OCI-LY1 (cell line): ENCODE measurements around the gene FREY1.

ENCODE experiments used
- H2AFZ ChIP-seq: fragments of 200-600 bp; sonication (generic), shearing (Covaris generic); 2 replicates; pipeline ENCODE4 v1.6.0; 2014; ENCODE audit warnings: antibody characterized with exemption, mild to moderate bottlenecking, low read length
- H3F3A ChIP-seq: fragments of 200-600 bp; sonication (generic), shearing (Covaris generic); 2 replicates; pipeline ENCODE4 v1.6.0; 2014; ENCODE audit warnings: mild to moderate bottlenecking, antibody characterized with exemption, low read length, moderate library complexity; ENCODE audit not compliant: insufficient read depth
- H3K27ac ChIP-seq: fragments of 200-600 bp; sonication (generic); 2 replicates; pipeline ENCODE4 v1.5.1; 2014; ENCODE audit warnings: low read length, mixed run types, mild to moderate bottlenecking, low read depth; ENCODE audit not compliant: poor library complexity, severe bottlenecking
- H3K27me3 ChIP-seq: fragments of 200-600 bp; sonication (generic); 2 replicates; pipeline ENCODE4 v1.6.0; 2014; ENCODE audit warnings: antibody characterized with exemption, mild to moderate bottlenecking, low read length, moderate library complexity; ENCODE audit not compliant: insufficient read depth
- H3K36me3 ChIP-seq: fragments of 200-600 bp; sonication (generic); 2 replicates; pipeline ENCODE4 v1.6.1; 2014; ENCODE audit warnings: mild to moderate bottlenecking, antibody characterized with exemption, low read length, moderate library complexity, mixed read lengths; ENCODE audit not compliant: insufficient read depth
- H3K4me1 ChIP-seq: fragments of 200-600 bp; sonication (generic); 2 replicates; pipeline ENCODE4 v1.5.1; 2014; ENCODE audit warnings: mild to moderate bottlenecking, low read length, moderate library complexity; ENCODE audit not compliant: insufficient read depth, severe bottlenecking
- H3K4me2 ChIP-seq: fragments of 200-600 bp; sonication (generic), shearing (Covaris generic); 2 replicates; pipeline ENCODE4 v1.6.1; 2014; ENCODE audit warnings: low read length
- H3K4me3 ChIP-seq: fragments of 200-600 bp; sonication (generic); 2 replicates; pipeline ENCODE4 v1.5.1; 2014; ENCODE audit warnings: low read length, low read depth, mild to moderate bottlenecking, mixed read lengths; ENCODE audit not compliant: poor library complexity, severe bottlenecking
- H3K79me2 ChIP-seq: fragments of 200-600 bp; shearing (Covaris generic); 2 replicates; pipeline ENCODE4 v1.6.1; 2016; ENCODE audit warnings: mixed run types, low read length, mixed read lengths; ENCODE audit not compliant: insufficient read depth
- H3K9ac ChIP-seq: fragments of 200-600 bp; sonication (generic), shearing (Covaris generic); 2 replicates; pipeline ENCODE4 v1.6.1; 2014; ENCODE audit warnings: mild to moderate bottlenecking, low read length, mixed read lengths
- H3K9me2 ChIP-seq: fragments of 200-600 bp; sonication (generic), shearing (Covaris generic); 2 replicates; pipeline ENCODE4 v1.6.1; 2014; ENCODE audit warnings: low read depth, mild to moderate bottlenecking, low read length, mixed read lengths
- H3K9me3 ChIP-seq: fragments of 200-600 bp; shearing (Covaris generic); 2 replicates; pipeline ENCODE4 v1.6.1; 2014; ENCODE audit warnings: low read length, mixed read lengths
- H4K20me1 ChIP-seq: fragments of 200-600 bp; sonication (generic), shearing (Covaris generic); 2 replicates; pipeline ENCODE4 v1.6.0; 2016; ENCODE audit warnings: mild to moderate bottlenecking, low read length; ENCODE audit not compliant: insufficient read depth
- EZH2 ChIP-seq: fragments of 200-600 bp; sonication (generic), shearing (Covaris generic); IDR thresholded peaks from 2 replicates; pipeline ENCODE4 v1.8.0; 2017; ENCODE audit warnings: borderline replicate concordance, mixed run types, mild to moderate bottlenecking, antibody characterized with exemption, low read length, moderate library complexity, mixed read lengths
- TF ChIP-seq, protein P1 (sequence below): fragments of 200-600 bp; sonication (generic), shearing (Covaris generic); IDR thresholded peaks from 2 replicates; pipeline ENCODE4 v1.5.1; 2017; ENCODE audit warnings: mild to moderate bottlenecking, antibody characterized with exemption, low read length, moderate library complexity, mixed read lengths

Gene FREY1

DNA sequence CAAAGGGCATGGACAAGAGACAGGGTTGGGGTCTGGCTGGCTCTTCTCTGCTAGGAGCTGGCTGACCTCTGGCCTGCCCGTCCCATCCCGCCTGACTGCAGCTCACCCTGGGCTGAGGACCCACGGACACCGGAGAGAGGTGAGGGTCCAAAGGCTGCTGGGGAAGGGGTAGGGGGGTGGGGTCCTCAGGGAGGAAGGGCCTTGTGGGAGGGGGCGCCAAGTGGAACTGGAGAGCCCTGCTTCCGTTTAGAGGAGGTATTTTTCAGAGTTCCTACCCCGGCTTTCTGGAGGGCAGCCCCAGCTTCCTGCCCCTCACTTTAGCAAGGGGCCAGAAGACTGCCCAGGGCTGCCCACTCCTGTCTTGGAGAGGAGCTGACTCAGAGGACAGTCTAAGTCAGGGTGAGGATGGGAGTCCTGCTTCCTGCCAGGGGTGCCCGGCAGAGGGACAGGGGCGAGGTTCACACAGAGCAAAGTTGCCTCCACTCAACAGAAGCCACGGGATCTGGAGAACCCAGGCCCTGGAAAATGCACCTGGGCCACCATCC lies 22.5 kb upstream of the FREY1 start:
- H3K4me2 ChIP-seq = peak overlapping the region; percentile 58

DNA sequence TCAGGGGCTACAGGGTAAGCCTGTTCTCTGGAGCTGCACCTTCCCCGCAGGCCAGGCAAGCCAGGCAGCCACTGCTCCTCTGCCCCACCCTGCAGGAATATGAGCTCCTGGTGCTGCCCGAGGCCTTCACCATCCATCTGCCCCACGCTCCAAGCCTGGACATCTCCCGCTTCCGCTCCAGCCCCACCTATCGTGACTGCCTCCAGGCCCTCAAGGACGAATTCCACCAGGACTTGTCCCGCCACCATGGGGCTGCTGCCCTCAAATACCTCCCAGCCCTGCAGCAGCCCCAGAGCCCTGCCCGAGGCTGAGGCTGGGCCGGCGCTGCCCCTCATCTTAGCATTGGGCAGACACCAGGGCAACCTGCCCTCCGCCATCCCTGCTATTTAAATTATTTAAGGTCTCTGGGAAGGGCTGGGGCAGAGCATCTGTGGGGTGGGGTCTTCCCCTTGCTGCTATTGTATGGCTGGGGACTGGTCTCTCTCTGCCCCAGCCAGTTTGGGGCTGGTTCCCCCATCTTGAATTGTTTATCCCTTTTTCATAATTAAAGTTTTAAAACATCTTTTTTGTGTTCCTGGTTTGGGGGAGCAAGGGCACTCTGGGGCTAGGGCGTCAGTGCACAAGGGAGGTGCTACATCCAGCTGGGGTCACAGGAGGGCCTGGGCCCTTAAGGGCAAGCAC lies 21.6 kb upstream of the FREY1 start:
- Histone ChIP-seq H4K20me1 (no peaks in the 10 kb centered on the region), H3K36me3 (peaks cover 9% of the 10 kb centered on the region), H3K4me3 (no peak overlapping the region), H3K9me3 (no peaks in the 10 kb centered on the region), H3K79me2 (no peaks in the 10 kb centered on the region), H3K9me2 (no peaks in the 10 kb centered on the region), H3K9ac (no peak overlapping the region), H3K4me1 (peaks cover 47% of the 10 kb centered on the region), H3F3A (no peaks in the 10 kb centered on the region), H2AFZ (no peak overlapping the region), H3K27me3 (no peaks in the 10 kb centered on the region; the same call in 1 of the 2 replicates), H3K27ac (no peak overlapping the region), H3K4me2 (no peak overlapping the region)
- TF ChIP-seq, protein P1, sequence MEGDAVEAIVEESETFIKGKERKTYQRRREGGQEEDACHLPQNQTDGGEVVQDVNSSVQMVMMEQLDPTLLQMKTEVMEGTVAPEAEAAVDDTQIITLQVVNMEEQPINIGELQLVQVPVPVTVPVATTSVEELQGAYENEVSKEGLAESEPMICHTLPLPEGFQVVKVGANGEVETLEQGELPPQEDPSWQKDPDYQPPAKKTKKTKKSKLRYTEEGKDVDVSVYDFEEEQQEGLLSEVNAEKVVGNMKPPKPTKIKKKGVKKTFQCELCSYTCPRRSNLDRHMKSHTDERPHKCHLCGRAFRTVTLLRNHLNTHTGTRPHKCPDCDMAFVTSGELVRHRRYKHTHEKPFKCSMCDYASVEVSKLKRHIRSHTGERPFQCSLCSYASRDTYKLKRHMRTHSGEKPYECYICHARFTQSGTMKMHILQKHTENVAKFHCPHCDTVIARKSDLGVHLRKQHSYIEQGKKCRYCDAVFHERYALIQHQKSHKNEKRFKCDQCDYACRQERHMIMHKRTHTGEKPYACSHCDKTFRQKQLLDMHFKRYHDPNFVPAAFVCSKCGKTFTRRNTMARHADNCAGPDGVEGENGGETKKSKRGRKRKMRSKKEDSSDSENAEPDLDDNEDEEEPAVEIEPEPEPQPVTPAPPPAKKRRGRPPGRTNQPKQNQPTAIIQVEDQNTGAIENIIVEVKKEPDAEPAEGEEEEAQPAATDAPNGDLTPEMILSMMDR = no peak
- TF ChIP-seq EZH2 = no peak

More for the DNA sequence above, 22.5 kb upstream of the FREY1 start:
- H3K27me3 ChIP-seq = no peaks in the 10 kb centered on the region; the same call in 1 of the 2 replicates
- H3K27ac ChIP-seq = peak overlapping the region; percentile 86
- H3K9me3 ChIP-seq = no peaks in the 10 kb centered on the region
- no peaks in the 10 kb centered on the region for H3K79me2 ChIP-seq
- H3K36me3 ChIP-seq = peaks cover 18% of the 10 kb centered on the region
- no peak overlapping the region for H2AFZ ChIP-seq
- H3K4me3 ChIP-seq = peak overlapping the region; percentile 39
- H3K4me1 ChIP-seq = peaks cover 56% of the 10 kb centered on the region
- H3K9ac ChIP-seq = peak overlapping the region; percentile 39; the same call in 1 of the 2 replicates
- no peaks in the 10 kb centered on the region for H4K20me1 ChIP-seq
- no peaks in the 10 kb centered on the region for H3K9me2 ChIP-seq
- TF ChIP-seq, protein P1 = no peak
- no peak for TF ChIP-seq EZH2
- no peaks in the 10 kb centered on the region for H3F3A ChIP-seq

DNA sequence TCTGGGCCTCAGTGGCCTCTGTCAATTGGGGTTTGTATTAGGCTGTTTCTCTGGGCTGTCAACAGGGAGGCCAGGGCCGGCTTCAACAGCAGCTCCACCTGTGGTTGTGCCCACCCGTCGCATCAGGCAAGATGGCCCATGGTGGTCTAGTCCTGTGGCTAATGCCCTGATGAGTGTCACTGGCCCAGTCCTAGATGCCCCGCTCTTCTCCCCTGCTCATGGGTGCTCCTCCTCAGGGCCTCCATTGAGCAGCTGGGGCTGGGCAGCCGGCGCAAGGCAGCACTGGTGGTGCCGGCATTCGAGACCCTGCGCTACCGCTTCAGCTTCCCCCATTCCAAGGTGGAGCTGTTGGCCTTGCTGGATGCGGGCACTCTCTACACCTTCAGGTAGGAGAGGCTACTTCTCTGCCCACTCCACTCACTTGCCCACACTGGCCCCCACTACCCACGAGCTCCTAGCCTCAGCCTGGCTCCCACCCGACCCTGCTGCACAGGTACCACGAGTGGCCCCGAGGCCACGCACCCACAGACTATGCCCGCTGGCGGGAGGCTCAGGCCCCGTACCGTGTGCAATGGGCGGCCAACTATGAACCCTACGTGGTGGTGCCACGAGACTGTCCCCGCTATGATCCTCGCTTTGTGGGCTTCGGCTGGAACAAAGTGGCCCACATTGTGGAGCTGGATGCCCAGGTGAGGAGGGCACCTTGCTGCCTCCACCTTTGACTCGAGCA lies 20.8 kb upstream of the FREY1 start:
- Histone ChIP-seq H3K4me1 (peaks cover 46% of the 10 kb centered on the region), H3K27me3 (no peaks in the 10 kb centered on the region; the same call in 1 of the 2 replicates), H2AFZ (no peak overlapping the region), H3K9me2 (no peaks in the 10 kb centered on the region), H3K36me3 (peaks cover 6% of the 10 kb centered on the region), H3K4me3 (no peak overlapping the region), H3K9ac (no peak overlapping the region), H4K20me1 (no peaks in the 10 kb centered on the region), H3K9me3 (no peaks in the 10 kb centered on the region), H3F3A (no peaks in the 10 kb centered on the region), H3K79me2 (no peaks in the 10 kb centered on the region), H3K27ac (no peak overlapping the region), H3K4me2 (no peak overlapping the region)
- TF ChIP-seq, protein P1 = no peak
- TF ChIP-seq EZH2 = no peak
